HepG2 (cell line): ENCODE results near the gene RPL3. TPM values are rescaled to one million over a fixed set of nuclear protein-coding genes. Genes with fewer than 3 reads are reported as not detected.
A peak's percentile ranks its signal among the peaks of the same experiment; 100 is the strongest.

Experiments
- ATAC-seq: fragments of 200-7000 bp; cut with Tn5 transposase; 3 replicates; pipeline ENCODE4 v1.9.1; 2020; ENCODE audit warnings: mild to moderate bottlenecking, moderate library complexity
- BruUV-seq: library from RNA; stranded (reverse); fragments of 400-500 nt; replicated peaks from 2 replicates; lab custom pipeline; 2021; lab: Mats Ljungman, UMichigan
- CTCF ChIA-PET: fragments of 300-600 bp; formaldehyde crosslinking; extraction: SDS; loops from one replicate; lab custom pipeline; 2021; ENCODE audit warnings: low total read pairs, inconsistent platforms, low intra/inter-chr PET ratio; lab: Yijun Ruan, JAX
- POLR2A ChIA-PET: fragments of 350-600 bp; sonication (Branson Sonifier 250); formaldehyde crosslinking; loops from one replicate; lab custom pipeline; 2020; ENCODE audit warnings: antibody characterized with exemption, inconsistent platforms; lab: Yijun Ruan, JAX
- DNase-seq: peaks from one replicate; pipeline ENCODE4 v3.0.0-alpha.2; 2015; ENCODE audit warnings: low spot score
- FAIRE-seq: peaks from 3 replicates; lab custom pipeline; 2011; peaks lifted over from hg19 to GRCh38; lab: Jason Lieb, UNC
- H2AFZ ChIP-seq: one replicate; pipeline ENCODE4 v1.6.1; 2011; ENCODE audit warnings: low read length, inconsistent platforms
- H3K27ac ChIP-seq: fragments of 300-600 bp; 3 replicates; pipeline ENCODE4 v1.8.0; 2011; ENCODE audit warnings: mixed run types, mild to moderate bottlenecking, mixed read lengths, low read length, inconsistent platforms; ENCODE audit not compliant: insufficient read depth; ENCODE audit errors: extremely low read length
- H3K27me3 ChIP-seq, 2 experiments: fragments of 200-600 bp in 1 of 2; 2 replicates in 1 of 2; 3 replicates in 1 of 2; pipeline versions ENCODE4 v1.6.0 to v1.8.0; 2011; ENCODE audit warnings: low read length in 2 of 2, mild to moderate bottlenecking in 2 of 2, moderate library complexity in 2 of 2, inconsistent platforms in 1 of 2; ENCODE audit not compliant: insufficient read depth in 2 of 2, control insufficient read depth in 1 of 2
- H3K36me3 ChIP-seq, 2 experiments: fragments of 200-600 bp in 1 of 2; replicated peaks in 1 of 2; 2 replicates in 1 of 2; 3 replicates in 1 of 2; pipeline versions ENCODE4 v1.5.1 to v1.8.0; 2011; ENCODE audit warnings: low read length in 2 of 2, inconsistent platforms in 1 of 2; ENCODE audit not compliant: insufficient read depth in 2 of 2, control insufficient read depth in 1 of 2
- H3K4me1 ChIP-seq: 2 replicates; pipeline ENCODE4 v1.5.1; 2012; ENCODE audit warnings: low read length, inconsistent platforms; ENCODE audit not compliant: insufficient read depth
- H3K4me2 ChIP-seq: 2 replicates; pipeline ENCODE4 v1.6.0; 2011; ENCODE audit warnings: low read depth, low read length, inconsistent platforms
- H3K4me3 ChIP-seq, 3 experiments: fragments of 200-600 bp in 1 of 3; sonication (generic), shearing (Covaris generic) in 1 of 3; replicated peaks in 1 of 3; 2 replicates each; pipeline ENCODE4 v1.5.1; 2011 to 2016; ENCODE audit warnings: low read length in 3 of 3, inconsistent platforms in 2 of 3, low read depth in 2 of 3, mild to moderate bottlenecking in 2 of 3, control low read depth in 1 of 3, mixed read lengths in 1 of 3; ENCODE audit not compliant: insufficient read depth in 1 of 3
- H3K79me2 ChIP-seq: one replicate; pipeline ENCODE4 v1.6.1; 2011; ENCODE audit warnings: low read length, inconsistent platforms; ENCODE audit not compliant: insufficient read depth
- H3K9ac ChIP-seq: 2 replicates; pipeline ENCODE4 v1.6.0; 2011; ENCODE audit warnings: mild to moderate bottlenecking, low read depth, low read length, inconsistent platforms; ENCODE audit not compliant: insufficient read depth
- H3K9me3 ChIP-seq: 2 replicates; pipeline ENCODE4 v1.5.1; 2012; ENCODE audit warnings: mild to moderate bottlenecking, low read length
- H4K20me1 ChIP-seq: 2 replicates; pipeline ENCODE4 v1.6.0; 2011; ENCODE audit warnings: inconsistent platforms, mild to moderate bottlenecking, low read length, moderate library complexity; ENCODE audit not compliant: insufficient read depth
- CBX5 ChIP-seq: sonication (generic); formaldehyde crosslinking; IDR thresholded peaks from 2 replicates; pipeline ENCODE4 v1.4.0; 2020; ENCODE audit warnings: missing genetic modification reagents, borderline replicate concordance
- DNMT1 ChIP-seq: sonication (generic); formaldehyde crosslinking; IDR thresholded peaks from 2 replicates; pipeline ENCODE4 v1.5.1; 2020; ENCODE audit warnings: mild to moderate bottlenecking, missing genetic modification reagents
- HIC2 ChIP-seq: sonication (generic); formaldehyde crosslinking; IDR thresholded peaks from 2 replicates; pipeline ENCODE4 v1.9.0; 2022; ENCODE audit warnings: low read depth, missing genetic modification reagents
- NFYC ChIP-seq: IDR thresholded peaks from 2 replicates; pipeline ENCODE4 v1.6.1; 2016; ENCODE audit warnings: missing genetic modification reagents, missing compliant biosample characterization
- NR2F6 ChIP-seq, 2 experiments: IDR thresholded peaks; 2 replicates each; pipeline ENCODE4 v1.6.1; 2016; ENCODE audit warnings: antibody characterized with exemption in 1 of 2, mild to moderate bottlenecking in 1 of 2
- SP4 ChIP-seq: sonication (generic); formaldehyde crosslinking; IDR thresholded peaks from 2 replicates; pipeline ENCODE4 v1.8.1; 2023; ENCODE audit warnings: mild to moderate bottlenecking, missing genetic modification reagents
- THAP9 ChIP-seq: sonication (generic); formaldehyde crosslinking; IDR thresholded peaks from 2 replicates; pipeline ENCODE4; 2020; ENCODE audit warnings: missing genetic modification reagents, mild to moderate bottlenecking, borderline replicate concordance
- UBTF ChIP-seq: sonication (generic); formaldehyde crosslinking; IDR thresholded peaks from 2 replicates; pipeline ENCODE4 v1.4.0; 2020; ENCODE audit warnings: mild to moderate bottlenecking, missing genetic modification reagents
- ZBTB7B ChIP-seq: sonication (generic); formaldehyde crosslinking; IDR thresholded peaks from 2 replicates; pipeline ENCODE4 v1.4.0; 2020; ENCODE audit warnings: missing genetic modification reagents
- ZMYM4 ChIP-seq: sonication (generic); formaldehyde crosslinking; IDR thresholded peaks from 2 replicates; pipeline ENCODE4 v1.8.1; 2023; ENCODE audit warnings: mild to moderate bottlenecking, missing genetic modification reagents
- ZNF292 ChIP-seq: sonication (generic); formaldehyde crosslinking; IDR thresholded peaks from 2 replicates; pipeline ENCODE4 v1.8.1; 2022; ENCODE audit warnings: mild to moderate bottlenecking, low read depth, missing genetic modification reagents, borderline replicate concordance
- ZNF605 ChIP-seq: sonication (generic); formaldehyde crosslinking; IDR thresholded peaks from 2 replicates; pipeline ENCODE4 v1.8.0; 2022; ENCODE audit warnings: mild to moderate bottlenecking, missing genetic modification reagents
- ZNF768 ChIP-seq: sonication (generic); formaldehyde crosslinking; IDR thresholded peaks from 2 replicates; pipeline ENCODE4 v1.4.0; 2020; ENCODE audit warnings: missing genetic modification reagents
- WGBS: methylation state at CpG from one replicate; pipeline ENCODE4 v1.1.6; 2017; ENCODE audit warnings: low lambda C conversion rate; 5-methylcytosine and 5-hydroxymethylcytosine counted together
- in situ Hi-C: cut with HindIII; loops from 2 replicates; pipeline ENCODE4 v1.10.0; 2017; ENCODE audit warnings: low pct_unique_long_range_greater_than_20kb; ENCODE audit not compliant: extremely low pct_ligation_motif_present
- intact Hi-C: fragments of 100-400 bp; cut with micrococcal nuclease; formaldehyde crosslinking; loops from one replicate; pipeline ENCODE4 v1.10.0; 2022; ENCODE audit not compliant: unreplicated experiment
- polyA plus RNA-seq, 8 experiments: library from polyadenylated mRNA; depleted of rRNA in 3 of 8; stranded (reverse) in 7 of 8; unstranded in 1 of 8; fragments of >200 nt; fragmentation: Illumina TruSeq in 4 of 8; extraction: Trizol in 4 of 8; gene quantifications; 2 replicates each; pipeline versions ENCODE4 v1.2.1 to v1.2.3, GENCODE V29; 2011 to 2016; ENCODE audit warnings: low read depth in 4 of 8, missing spikeins in 1 of 8, mixed read lengths in 1 of 8; ENCODE audit not compliant: insufficient read depth in 1 of 8
- total RNA-seq, 5 experiments: library from RNA; depleted of rRNA; stranded (reverse); fragments of >200 nt; fragmentation: Illumina TruSeq; extraction: Trizol; gene quantifications; 2 replicates each; pipeline ENCODE4 v1.2.3, GENCODE V29; 2016; ENCODE audit warnings: low read depth in 1 of 5

The RPL3 gene
- total and polyA plus RNA-seq, 2 of the 13 experiments (the other 11 are each of a cell fraction or from before 2014, with no cell fraction given): 1,051 to 3,279 TPM

GRCh38 chr22:39300186-39300830 lies 19.1 kb downstream of the RPL3 start:
- H3K9ac ChIP-seq: peak overlapping the region; percentile 34
- H3K9me3 ChIP-seq: no peaks in the 10 kb centered on the region
- POLR2A ChIA-PET: interaction anchor here (0.9 to 4.5 kb wide), 7 partner anchors 10 to 70 kb away, joined by 3 to 40 read pairs (median 5); partner anchors contain the start of gene RPL3
- DNase-seq: no peak
- H3K27me3 ChIP-seq: no peaks in the 10 kb centered on the region; a peak in 2 of 5 replicates
- FAIRE-seq: no peak
- H4K20me1 ChIP-seq: no peaks in the 10 kb centered on the region
- H3K27ac ChIP-seq: peak overlapping the region; percentile 32
- peak overlapping the region; percentile 71 for H3K4me2 ChIP-seq
- intact Hi-C loops (loop anchor here (5.0 kb wide), 1 partner anchor 33 kb away; no protein-coding TSS in a partner anchor), in situ Hi-C loops (no loop called here)
- H3K4me3 ChIP-seq: peak overlapping the region; percentile 40 to 68 (median 43)
- H2AFZ ChIP-seq: no peak overlapping the region
- H3K4me1 ChIP-seq: peaks cover 97% of the 10 kb centered on the region
- ATAC-seq: peak; percentile 55
- H3K36me3 ChIP-seq: no peaks in the 10 kb centered on the region
- no peaks in the 10 kb centered on the region for H3K79me2 ChIP-seq
- 1% methylated on average over 18 of the region's 19 CpGs for WGBS
- CTCF ChIA-PET: no interaction called here
- no TSS peak for BruUV-seq
- TF ChIP-seq HIC2 (CRISPR knock-in tag) (0 out of 2 replicates have a peak, but pooled peaks have one; percentile 20), CBX5 (CRISPR knock-in tag) (0 out of 2 replicates have a peak, but pooled peaks have one; percentile 21), ZNF292 (CRISPR knock-in tag) (peak; percentile 81; the same call in 1 of the 2 replicates), THAP9 (peak; percentile 40; the same call in 1 of the 2 replicates), DNMT1 (CRISPR knock-in tag) (no peak), ZNF768 (CRISPR knock-in tag) (0 out of 2 replicates have a peak, but pooled peaks have one; percentile 45), NFYC (CRISPR knock-in tag) (no peak), ZMYM4 (CRISPR knock-in tag) (peak; percentile 25; the same call in 1 of the 2 replicates), ZBTB7B (CRISPR knock-in tag) (peak; percentile 21; the same call in 1 of the 2 replicates), UBTF (CRISPR knock-in tag) (peak; percentile 52), NR2F6 (IDR thresholded peaks at IDR 0.05) (no peak), NR2F6 (CRISPR knock-in tag; IDR thresholded peaks at IDR 0.05) (0 out of 2 replicates have a peak, but pooled peaks have one; percentile 26), ZNF605 (CRISPR knock-in tag) (0 out of 2 replicates have a peak, but pooled peaks have one; percentile 35), SP4 (CRISPR knock-in tag) (peak; percentile 34)
